DOHH2 (cell line): Measurements from ENCODE around the gene AHRR.
A peak's percentile ranks its signal among the peaks of the same experiment; 100 is the strongest.

Experiments
- H3F3A ChIP-seq: fragments of 200-600 bp; sonication (generic), shearing (Covaris generic); 2 replicates; pipeline ENCODE4 v1.6.0; 2016; ENCODE audit warnings: antibody characterized with exemption, mild to moderate bottlenecking; ENCODE audit not compliant: control insufficient read depth, insufficient read depth
- H3K27ac ChIP-seq: fragments of 200-600 bp; sonication (generic); 2 replicates; pipeline ENCODE4 v1.5.1; 2014; ENCODE audit warnings: low read depth, mild to moderate bottlenecking, low read length, moderate library complexity
- H3K27me3 ChIP-seq: fragments of 200-600 bp; sonication (generic); 2 replicates; pipeline ENCODE4 v1.6.1; 2014; ENCODE audit warnings: mild to moderate bottlenecking, low read length, mixed read lengths; ENCODE audit not compliant: control insufficient read depth
- H3K36me3 ChIP-seq: fragments of 200-600 bp; sonication (generic); 2 replicates; pipeline ENCODE4 v1.6.1; 2014; ENCODE audit warnings: mild to moderate bottlenecking, low read length, moderate library complexity, mixed read lengths; ENCODE audit not compliant: control insufficient read depth
- H3K4me1 ChIP-seq: fragments of 200-600 bp; sonication (generic); 2 replicates; pipeline ENCODE4 v1.6.1; 2014; ENCODE audit warnings: mild to moderate bottlenecking, low read length, mixed read lengths; ENCODE audit not compliant: control insufficient read depth
- H3K4me2 ChIP-seq: fragments of 200-600 bp; sonication (generic); 2 replicates; pipeline ENCODE4 v1.6.0; 2014; ENCODE audit warnings: mild to moderate bottlenecking, low read length, moderate library complexity
- H3K4me3 ChIP-seq: fragments of 200-600 bp; sonication (generic); 2 replicates; pipeline ENCODE4 v1.5.1; 2014; ENCODE audit warnings: mild to moderate bottlenecking, low read length, mixed read lengths
- H3K79me2 ChIP-seq: fragments of 200-600 bp; sonication (generic); 2 replicates; pipeline ENCODE4 v1.6.1; 2014; ENCODE audit warnings: mild to moderate bottlenecking, low read length, mixed read lengths; ENCODE audit not compliant: control insufficient read depth
- H3K9me2 ChIP-seq: fragments of 200-600 bp; sonication (generic); replicated peaks from 2 replicates; pipeline ENCODE4 v1.6.1; 2014; ENCODE audit warnings: mild to moderate bottlenecking, low read length, mixed read lengths; ENCODE audit not compliant: control insufficient read depth
- H3K9me3 ChIP-seq: fragments of 200-600 bp; sonication (generic); 2 replicates; pipeline ENCODE4 v1.6.1; 2014; ENCODE audit warnings: antibody characterized with exemption, low read length, mixed read lengths; ENCODE audit not compliant: control insufficient read depth, insufficient read depth
- H4K20me1 ChIP-seq: fragments of 200-600 bp; sonication (generic); 2 replicates; pipeline ENCODE4 v1.6.0; 2014; ENCODE audit warnings: low read depth, mild to moderate bottlenecking, antibody characterized with exemption, low read length, moderate library complexity; ENCODE audit not compliant: control insufficient read depth, insufficient read depth
- CTCF ChIP-seq: fragments of 200-600 bp; sonication (generic); IDR thresholded peaks from one replicate; pipeline ENCODE4 v1.5.1; 2014; ENCODE audit warnings: antibody characterized with exemption, mild to moderate bottlenecking, low read depth, low read length; ENCODE audit not compliant: poor library complexity, severe bottlenecking
- EZH2phosphoT487 ChIP-seq: fragments of 200-600 bp; sonication (generic); IDR thresholded peaks from 2 replicates; pipeline ENCODE4 v1.6.1; 2017; ENCODE audit warnings: borderline replicate concordance, mild to moderate bottlenecking, antibody characterized with exemption, low read length, moderate library complexity, mixed read lengths

The AHRR gene

DNA sequence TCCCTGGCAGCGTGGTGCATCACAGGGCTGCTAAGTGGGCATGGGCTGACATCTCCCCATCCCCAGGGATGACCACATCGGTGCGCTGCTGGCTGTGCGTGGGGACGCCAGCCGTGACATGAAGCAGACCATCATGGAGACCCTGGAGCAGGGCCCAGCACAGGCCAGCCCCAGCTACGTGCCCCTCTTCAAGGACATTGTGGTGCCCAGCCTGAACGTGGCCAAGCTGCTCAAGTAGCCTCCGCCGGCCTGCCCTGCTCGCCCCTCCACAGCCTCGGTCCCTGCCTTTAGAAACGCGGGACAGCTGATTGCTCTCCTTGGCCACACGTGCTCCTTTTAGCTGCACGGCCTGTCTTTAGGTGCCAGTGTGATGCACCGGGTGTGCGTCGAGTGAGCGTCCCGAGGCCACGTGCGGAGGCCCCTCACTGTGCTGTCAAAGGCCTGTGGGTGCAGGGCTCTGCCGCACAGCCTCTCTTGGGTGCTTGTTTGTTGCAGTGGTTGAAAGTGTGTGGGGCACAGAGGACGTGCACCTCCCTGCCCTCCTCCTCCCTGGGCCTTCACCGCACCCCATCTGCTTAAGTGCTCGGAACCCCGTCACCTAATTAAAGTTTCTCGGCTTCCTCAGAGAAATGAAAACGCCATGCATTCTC is 145.3 kb downstream of the AHRR start:
- Histone ChIP-seq H3K27me3 (no peaks in the 10 kb centered on the region), H3K4me1 (peaks cover 26% of the 10 kb centered on the region), H3K4me3 (no peak overlapping the region), H3K4me2 (no peak overlapping the region), H3K79me2 (peaks cover 27% of the 10 kb centered on the region), H3K9me2 (no peaks in the 10 kb centered on the region), H3K27ac (no peak overlapping the region), H3K9me3 (no peaks in the 10 kb centered on the region), H3K36me3 (peaks cover 72% of the 10 kb centered on the region), H4K20me1 (peaks cover 12% of the 10 kb centered on the region), H3F3A (peaks cover 14% of the 10 kb centered on the region)
- TF ChIP-seq EZH2phosphoT487 (no peak), CTCF (no peak)

DNA sequence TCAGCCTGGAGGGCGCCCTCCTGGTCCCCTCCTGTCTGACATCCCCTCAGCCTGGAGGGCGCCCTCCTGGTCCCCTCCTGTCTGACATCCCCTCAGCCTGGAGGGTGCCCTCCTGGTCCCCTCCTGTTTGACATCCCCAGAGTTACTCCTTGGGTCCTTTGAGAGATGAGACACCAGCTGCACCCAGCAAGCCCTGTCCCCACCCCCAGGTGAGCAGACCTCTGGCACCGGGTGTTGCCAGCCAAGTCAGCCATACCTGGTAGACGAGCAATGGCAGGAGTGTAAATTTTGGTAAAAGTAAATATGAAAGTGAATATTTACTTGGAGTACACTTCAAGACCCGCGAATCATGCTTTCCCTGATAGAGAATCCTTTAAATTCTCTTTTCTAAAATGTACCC is 146.9 kb downstream of the AHRR start:
- Histone ChIP-seq H3K36me3 (peaks cover 74% of the 10 kb centered on the region), H3K27me3 (no peaks in the 10 kb centered on the region)

DNA sequence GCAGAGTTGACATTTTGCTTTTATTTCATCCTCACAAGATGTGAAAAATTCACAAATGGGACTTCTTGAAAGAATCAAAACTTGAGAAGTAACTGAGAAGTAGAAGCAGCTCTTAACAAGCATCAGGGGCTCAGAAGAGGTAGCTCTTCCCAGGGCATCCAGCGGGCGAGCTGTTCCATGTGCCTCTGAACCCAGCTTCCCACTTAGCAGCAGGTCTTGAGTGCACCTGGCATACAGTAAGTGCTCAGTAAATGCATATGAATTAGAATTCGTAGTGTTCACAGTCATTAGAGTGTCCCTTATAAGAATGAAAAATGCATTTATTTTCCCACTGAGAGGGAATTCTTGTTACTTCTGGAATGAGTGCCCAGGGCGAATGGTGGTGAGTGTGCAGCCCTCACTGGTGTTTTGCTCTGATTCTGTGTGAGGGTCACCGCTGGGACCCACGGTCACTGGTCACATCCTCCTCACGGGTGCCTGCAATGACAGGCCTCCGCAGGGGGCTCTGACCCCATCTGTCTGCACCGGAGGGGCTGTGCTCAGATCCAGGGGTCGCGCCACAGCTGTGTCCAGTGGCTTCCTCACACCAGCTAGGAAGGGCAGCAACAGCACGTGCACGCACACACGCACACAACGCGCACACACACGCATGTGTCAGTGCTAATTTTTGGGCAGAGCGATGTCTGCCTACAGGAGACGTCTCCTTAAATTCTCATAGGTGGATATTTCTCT is 148.4 kb downstream of the AHRR start:
- Histone ChIP-seq H3K4me3 (peak overlapping the region; percentile 93), H3K27ac (no peak overlapping the region), H4K20me1 (peaks cover 12% of the 10 kb centered on the region), H3F3A (peaks cover 9% of the 10 kb centered on the region), H3K4me1 (peaks cover 25% of the 10 kb centered on the region), H3K9me2 (no peaks in the 10 kb centered on the region), H3K36me3 (peaks cover 60% of the 10 kb centered on the region), H3K4me2 (peak overlapping the region; percentile 97), H3K79me2 (peaks cover 51% of the 10 kb centered on the region), H3K27me3 (no peaks in the 10 kb centered on the region), H3K9me3 (no peaks in the 10 kb centered on the region)
- TF ChIP-seq EZH2phosphoT487 (no peak), CTCF (no peak)

More for the DNA sequence above, 146.9 kb downstream of the AHRR start:
- Histone ChIP-seq H3K9me2 (no peaks in the 10 kb centered on the region), H3K4me3 (no peak overlapping the region), H3K27ac (no peak overlapping the region), H3F3A (peaks cover 12% of the 10 kb centered on the region), H3K4me2 (no peak overlapping the region), H3K79me2 (peaks cover 40% of the 10 kb centered on the region), H3K9me3 (no peaks in the 10 kb centered on the region), H4K20me1 (peaks cover 12% of the 10 kb centered on the region), H3K4me1 (peaks cover 29% of the 10 kb centered on the region)
- TF ChIP-seq EZH2phosphoT487 (no peak), CTCF (no peak)
